GM12891 (cell line): Measurements from ENCODE around the gene ZFHX3.

ENCODE experiments used
- POLR2A ChIP-seq: IDR thresholded peaks from 2 replicates; pipeline ENCODE4 v1.6.1; 2011; ENCODE audit warnings: low read depth, low read length, control low read depth
- SPI1 ChIP-seq: IDR thresholded peaks from 2 replicates; pipeline ENCODE4 v1.6.1; 2011; ENCODE audit warnings: low read depth, low read length, control low read depth
- TAF1 ChIP-seq: IDR thresholded peaks from 2 replicates; pipeline ENCODE4 v1.6.1; 2011; ENCODE audit warnings: low read depth, low read length, control low read depth

GRCh38 chr16:73060892-73061490 lies 13.1 kb upstream of the ZFHX3 start:
- TF ChIP-seq SPI1, result no peak
- no peak for TF ChIP-seq POLR2A
- TF ChIP-seq TAF1, result no peak
